ENCODE results near the gene RDH5. TPM values are rescaled to one million over a fixed set of nuclear protein-coding genes. Genes with fewer than 3 reads are reported as not detected.

The RDH5 gene
- total RNA-seq, 1 experiment from 2014 or later = 5.8 TPM

- no peak for TF ChIP-seq ZNF671 (CRISPR knock-in tag; IDR thresholded peaks at IDR 0.05)
Observed at GRCh38 chr12:55700255-55701018, 19.8 kb upstream of the RDH5 start (continued).

- ChIA-PET POLR2A (no interaction called here), CTCF (no interaction called here)
- no peaks in the 10 kb centered on the region for H3K9me3 Mint-ChIP-seq
- no peak for TF ChIP-seq ZNF263 (CRISPR knock-in tag; IDR thresholded peaks at IDR 0.05; ENCODE audit: low read depth)
- TF ChIP-seq ZNF425 (CRISPR knock-in tag; conservative IDR thresholded peaks at IDR 0.05) = no peak
- no peak for TF ChIP-seq ELF4 (CRISPR knock-in tag; IDR thresholded peaks at IDR 0.05; ENCODE audit: low read depth)
- TF ChIP-seq SP1 (CRISPR knock-in tag; conservative IDR thresholded peaks at IDR 0.05) = no peak
- TF ChIP-seq ZMAT4 (CRISPR knock-in tag; IDR thresholded peaks at IDR 0.05) = no peak
- no peak for TF ChIP-seq ZNF532 (CRISPR knock-in tag; IDR thresholded peaks at IDR 0.05; ENCODE audit: borderline replicate concordance)
- no peak for TF ChIP-seq CDX4 (CRISPR knock-in tag; IDR thresholded peaks at IDR 0.05; ENCODE audit: borderline replicate concordance)
- TF ChIP-seq ETV6 (CRISPR knock-in tag; IDR thresholded peaks at IDR 0.05) = no peak
- TF ChIP-seq MLX (CRISPR knock-in tag; IDR thresholded peaks at IDR 0.05) = no peak
- no peak for TF ChIP-seq ERG (CRISPR knock-in tag; IDR thresholded peaks at IDR 0.05)
- no peak overlapping the region for H3K27ac Mint-ChIP-seq
- H3K27me3 Mint-ChIP-seq (ENCODE audit: low read depth) = peaks cover 7% of the 10 kb centered on the region
- ATAC-seq (no peak), DNase-seq (ENCODE audit: low spot score) (no peak)
- no peaks in the 10 kb centered on the region for H3K36me3 Mint-ChIP-seq
- H3K4me1 Mint-ChIP-seq = peaks cover 21% of the 10 kb centered on the region
- no peak overlapping the region for H3K4me3 Mint-ChIP-seq
Observed at GRCh38 chr12:55702861-55703260, 17.3 kb upstream of the RDH5 start.

- Mint-ChIP-seq H3K4me1 (peaks cover 23% of the 10 kb centered on the region), H3K27ac (no peak overlapping the region), H3K27me3 (ENCODE audit: low read depth) (peaks cover 8% of the 10 kb centered on the region), H3K36me3 (no peaks in the 10 kb centered on the region), H3K4me3 (no peak overlapping the region), H3K9me3 (no peaks in the 10 kb centered on the region)
- DNase-seq (ENCODE audit: low spot score) (no peak), ATAC-seq (no peak)
- CTCF ChIA-PET = interaction anchor here (1.3 kb wide), 1 partner anchor 34 kb away, joined by 4 read pairs; no protein-coding TSS in a partner anchor
- POLR2A ChIA-PET = no interaction called here
- no peak for TF ChIP-seq GTF2I (CRISPR knock-in tag; conservative IDR thresholded peaks at IDR 0.05)
- no peak for TF ChIP-seq ZNF219 (CRISPR knock-in tag; IDR thresholded peaks at IDR 0.05; ENCODE audit: borderline replicate concordance)
- TF ChIP-seq RORB (CRISPR knock-in tag; IDR thresholded peaks at IDR 0.05) = no peak
- TF ChIP-seq IRF2 (CRISPR knock-in tag; IDR thresholded peaks at IDR 0.05; ENCODE audit: borderline replicate concordance, low read depth) = no peak
- no peak for TF ChIP-seq ATF3 (CRISPR knock-in tag; conservative IDR thresholded peaks at IDR 0.05)
- no peak for TF ChIP-seq CTCF (IDR thresholded peaks at IDR 0.05)
- no peak for TF ChIP-seq PREB (CRISPR knock-in tag; IDR thresholded peaks at IDR 0.05; ENCODE audit: borderline replicate concordance)
- TF ChIP-seq TEAD4 (CRISPR knock-in tag; IDR thresholded peaks at IDR 0.05) = no peak
Observed at GRCh38 chr12:55703288-55703687, 16.9 kb upstream of the RDH5 start.

Data from WTC11 (cell line).